ENCODE data around the gene KIAA1755.

Gene KIAA1755

GRCh38 chr20:38260378-38261053 is at the start of gene KIAA1755:
Gene KIAA1755 (minus strand): TSS chr20:38260735. CDS start chr20:38260500, 235 bp downstream.
- no peak for DNase-seq (ENCODE audit: low read depth, low spot score)

GRCh38 chr20:38308447-38308846 is 47.9 kb upstream of the KIAA1755 start:
- no peak for DNase-seq (ENCODE audit: low read depth, low spot score)

GRCh38 chr20:38308047-38308438 is 47.5 kb upstream of the KIAA1755 start:
- DNase-seq (ENCODE audit: low read depth, low spot score): no peak

- no peak for DNase-seq (ENCODE audit: low read depth, low spot score)
Observed at GRCh38 chr20:38307371-38308046, 47.0 kb upstream of the KIAA1755 start.

GRCh38 chr20:38306379-38306778 is 45.8 kb upstream of the KIAA1755 start:
- no peak for DNase-seq (ENCODE audit: low read depth, low spot score)

- DNase-seq (ENCODE audit: low read depth, low spot score): no peak
Observed at GRCh38 chr20:38305541-38305940, 45.0 kb upstream of the KIAA1755 start.

GRCh38 chr20:38304845-38305447 is 44.4 kb upstream of the KIAA1755 start:
- no peak for DNase-seq (ENCODE audit: low read depth, low spot score)

GRCh38 chr20:38303908-38304379 is 43.4 kb upstream of the KIAA1755 start, which contains the start of gene BPI:
Gene BPI (plus strand): TSS chr20:38304156. CDS start chr20:38304224, 68 bp downstream.
- DNase-seq (ENCODE audit: low read depth, low spot score): no peak

GRCh38 chr20:38302786-38303185 is 42.3 kb upstream of the KIAA1755 start:
- no peak for DNase-seq (ENCODE audit: low read depth, low spot score)

- DNase-seq (ENCODE audit: low read depth, low spot score): no peak
Observed at GRCh38 chr20:38301309-38301708, 40.8 kb upstream of the KIAA1755 start.

GRCh38 chr20:38300438-38300837 is 39.9 kb upstream of the KIAA1755 start:
- DNase-seq (ENCODE audit: low read depth, low spot score): no peak

- DNase-seq (ENCODE audit: low read depth, low spot score): no peak
Observed at GRCh38 chr20:38299963-38300362, 39.4 kb upstream of the KIAA1755 start.

- no peak for DNase-seq (ENCODE audit: low read depth, low spot score)
Observed at GRCh38 chr20:38298768-38299288, 38.3 kb upstream of the KIAA1755 start.

GRCh38 chr20:38297916-38298674 is 37.6 kb upstream of the KIAA1755 start:
- DNase-seq (ENCODE audit: low read depth, low spot score): no peak

GRCh38 chr20:38296433-38296832 is 35.9 kb upstream of the KIAA1755 start:
- DNase-seq (ENCODE audit: low read depth, low spot score): no peak

- no peak for DNase-seq (ENCODE audit: low read depth, low spot score)
Observed at GRCh38 chr20:38295811-38296210, 35.3 kb upstream of the KIAA1755 start.

GRCh38 chr20:38294076-38294591 is 33.6 kb upstream of the KIAA1755 start:
- DNase-seq (ENCODE audit: low read depth, low spot score): no peak

GRCh38 chr20:38293491-38294065 is 33.0 kb upstream of the KIAA1755 start:
- DNase-seq (ENCODE audit: low read depth, low spot score): no peak

GRCh38 chr20:38291966-38292365 is 31.4 kb upstream of the KIAA1755 start:
- DNase-seq (ENCODE audit: low read depth, low spot score): no peak

- peak; percentile 98 for DNase-seq (ENCODE audit: low read depth, low spot score)
Observed at GRCh38 chr20:38290829-38291814, 30.6 kb upstream of the KIAA1755 start.
